Measurements from ENCODE around the gene FRMD8. TPM values are rescaled to one million over a fixed set of nuclear protein-coding genes. Genes with fewer than 3 reads are reported as not detected.
A peak's percentile ranks its signal among the peaks of the same experiment; 100 is the strongest.

Gene FRMD8
- total RNA-seq, 1 donor from 2014 or later, result 22.6 TPM

- Histone ChIP-seq H3K4me1 (peaks cover 55% of the 10 kb centered on the region), H3K9me3 (no peaks in the 10 kb centered on the region), H3K4me3 (peak overlapping the region; percentile 91), H3K27ac (peak overlapping the region; percentile 100), H3K36me3 (peaks cover 9% of the 10 kb centered on the region), H3K27me3 (ENCODE audit: low read depth) (no peaks in the 10 kb centered on the region)
- TF ChIP-seq CTCF (IDR thresholded peaks at IDR 0.05), result no peak
- DNase-seq, result no peak
- ATAC-seq, result no peak
- intact Hi-C loops (cut with DNase I), result no loop called here
These were observed 34.1 kb downstream of the FRMD8 start for GRCh38 chr11:65420506-65420905.

- peak; percentile 46 to 58 for ATAC-seq
- Histone ChIP-seq H3K9me3 (no peaks in the 10 kb centered on the region), H3K27me3 (ENCODE audit: low read depth) (no peaks in the 10 kb centered on the region), H3K27ac (peak overlapping the region; percentile 100), H3K4me3 (peak overlapping the region; percentile 91), H3K36me3 (peaks cover 16% of the 10 kb centered on the region), H3K4me1 (peaks cover 49% of the 10 kb centered on the region)
- intact Hi-C loops (cut with DNase I), result no loop called here
- DNase-seq, result peak; percentile 95
- no peak for TF ChIP-seq CTCF (IDR thresholded peaks at IDR 0.05)
These were observed 34.7 kb downstream of the FRMD8 start for GRCh38 chr11:65420979-65421793.

GRCh38 chr11:65421794-65422632, 35.6 kb downstream of the FRMD8 start:
- no peak for TF ChIP-seq CTCF (IDR thresholded peaks at IDR 0.05)

GRCh38 chr11:65422633-65423515, 36.4 kb downstream of the FRMD8 start, which contains the start of gene NEAT1:
NEAT1 (plus strand) TSS chr11:65422798.
- ATAC-seq, result peak; percentile 46 to 51
- Histone ChIP-seq H3K36me3 (peaks cover 33% of the 10 kb centered on the region), H3K27me3 (ENCODE audit: low read depth) (no peaks in the 10 kb centered on the region), H3K4me1 (peaks cover 42% of the 10 kb centered on the region), H3K27ac (peak within 1 kb of the TSS; percentile 100), H3K4me3 (peak within 1 kb of the TSS; percentile 91), H3K9me3 (no peaks in the 10 kb centered on the region)
- no peak for TF ChIP-seq CTCF (IDR thresholded peaks at IDR 0.05)
- intact Hi-C loops (cut with DNase I), result no loop called here
- DNase-seq, result peak; percentile 95

More at GRCh38 chr11:65421794-65422632, 35.6 kb downstream of the FRMD8 start:
- Histone ChIP-seq H3K27ac (peak overlapping the region; percentile 100), H3K9me3 (no peaks in the 10 kb centered on the region), H3K4me1 (peaks cover 44% of the 10 kb centered on the region), H3K36me3 (peaks cover 24% of the 10 kb centered on the region), H3K4me3 (peak overlapping the region; percentile 91), H3K27me3 (ENCODE audit: low read depth) (no peaks in the 10 kb centered on the region)
- intact Hi-C loops (cut with DNase I), result no loop called here
- DNase-seq (peak; percentile 99), ATAC-seq (peak; percentile 55 to 68)
